Activated CD8-positive, alpha-beta T cell treated with anti-CD3 and anti-CD28 coated beads for 36 hours (primary cell): ENCODE measurements around the gene ADCY4. TPM values are rescaled to one million over a fixed set of nuclear protein-coding genes. Genes with fewer than 3 reads are reported as not detected.

Source experiments
- ATAC-seq: fragments of 200-7000 bp; cut with Tn5 transposase; one replicate; pipeline ENCODE4 v1.10.0; 2021; ENCODE audit warnings: mild to moderate bottlenecking, moderate library complexity
- CTCF ChIA-PET: fragments of 350-600 bp; sonication (Branson Sonifier 250); formaldehyde crosslinking; loops from one replicate; lab custom pipeline; 2021; ENCODE audit warnings: antibody characterized with exemption; lab: Charles Lee
- POLR2A ChIA-PET: fragments of 350-600 bp; sonication (Branson Sonifier 250); formaldehyde crosslinking; loops from one replicate; lab custom pipeline; 2021; ENCODE audit warnings: antibody characterized with exemption; lab: Charles Lee
- DNase-seq: peaks from one replicate; pipeline ENCODE4 v3.0.0-alpha.2; 2020
- H3K27ac Mint-ChIP-seq: one replicate; pipeline ENCODE4 v1.8.0; 2021; ENCODE audit warnings: mild to moderate bottlenecking, mixed read lengths
- H3K27me3 Mint-ChIP-seq: one replicate; pipeline ENCODE4 v1.8.0; 2021; ENCODE audit warnings: mixed read lengths
- H3K36me3 Mint-ChIP-seq: one replicate; pipeline ENCODE4 v1.8.0; 2021; ENCODE audit warnings: low read depth, mixed read lengths
- H3K4me1 Mint-ChIP-seq: one replicate; pipeline ENCODE4 v1.8.0; 2021; ENCODE audit warnings: low read depth, mixed read lengths
- H3K4me3 Mint-ChIP-seq: one replicate; pipeline ENCODE4 v1.8.0; 2021; ENCODE audit warnings: mild to moderate bottlenecking, moderate library complexity, mixed read lengths
- H3K9me3 Mint-ChIP-seq: one replicate; pipeline ENCODE4 v1.8.0; 2021; ENCODE audit warnings: mixed read lengths
- CTCF ChIP-seq: fragments of 200-600 bp; IDR thresholded peaks from one replicate; pipeline ENCODE4 v1.8.0; 2022; ENCODE audit warnings: antibody characterized with exemption, mild to moderate bottlenecking
- intact Hi-C: fragments of 100-400 bp; cut with micrococcal nuclease; formaldehyde crosslinking; loops from one replicate; pipeline ENCODE4 v1.10.0; 2022
- total RNA-seq, 2 experiments: library from RNA; stranded (reverse); gene quantifications; one replicate each; pipeline ENCODE4 v1.2.3, GENCODE V29; 2021

Gene ADCY4
- total RNA-seq, 2 experiments from 2014 or later, result 1.3 to 1.5 TPM

- POLR2A ChIA-PET, result interaction anchor here (1.6 kb wide), 1 partner anchor 60 kb away, joined by 4 read pairs; the partner anchor contains the start of gene KHNYN
- ATAC-seq, result no peak
Observed at GRCh38 chr14:24369907-24370687, 35.2 kb upstream of the ADCY4 start.

DNA sequence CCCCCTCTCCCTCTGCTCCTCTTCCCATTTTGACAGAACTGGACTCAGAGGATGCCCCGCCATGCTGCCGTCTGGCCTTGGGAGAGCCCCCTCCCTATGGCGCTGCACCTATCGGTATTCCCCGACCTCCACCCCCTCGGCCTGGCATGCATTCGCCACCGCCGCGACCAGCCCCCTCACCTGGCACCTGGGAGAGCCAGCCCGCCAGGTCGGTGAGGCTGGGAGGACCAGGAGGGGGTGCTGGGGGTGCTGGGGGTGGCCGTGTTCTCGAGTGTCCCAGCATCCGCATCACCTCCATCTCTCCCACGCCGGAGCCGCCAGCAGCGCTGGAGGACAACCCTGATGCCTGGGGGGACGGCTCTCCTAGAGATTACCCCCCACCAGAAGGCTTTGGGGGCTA, 34.6 kb upstream of the ADCY4 start:
- POLR2A ChIA-PET, result no interaction called here
- no peaks in the 10 kb centered on the region for H3K9me3 Mint-ChIP-seq
- TF ChIP-seq CTCF, result no peak
- intact Hi-C loops, result loop anchor here (5.0 kb wide), 1 partner anchor 63 kb away; no protein-coding TSS in a partner anchor
- H3K27me3 Mint-ChIP-seq, result peaks cover 33% of the 10 kb centered on the region
- DNase-seq, result no peak
- peak overlapping the region; percentile 17 for H3K4me3 Mint-ChIP-seq
- no peak for ATAC-seq
- CTCF ChIA-PET, result interaction anchor here (6.3 kb wide), 1 partner anchor 36 kb away, joined by 30 read pairs; the partner anchor contains the start of gene ADCY4
- no peak overlapping the region for H3K27ac Mint-ChIP-seq
- H3K4me1 Mint-ChIP-seq, result peaks cover 32% of the 10 kb centered on the region
- H3K36me3 Mint-ChIP-seq, result no peaks in the 10 kb centered on the region

More at GRCh38 chr14:24369907-24370687, 35.2 kb upstream of the ADCY4 start:
- Mint-ChIP-seq H3K27me3 (peaks cover 30% of the 10 kb centered on the region), H3K9me3 (no peaks in the 10 kb centered on the region), H3K4me3 (no peak overlapping the region), H3K4me1 (peaks cover 30% of the 10 kb centered on the region), H3K36me3 (no peaks in the 10 kb centered on the region), H3K27ac (no peak overlapping the region)
- CTCF ChIA-PET, result interaction anchor here (1.0 to 6.3 kb wide), 4 partner anchors 13 to 61 kb away, joined by 3 to 30 read pairs (median 15); partner anchors contain the start of gene ADCY4
- no peak for TF ChIP-seq CTCF
- intact Hi-C loops, result loop anchor here (5.0 kb wide), 2 partner anchors 33 to 62 kb away; partner anchors contain the start of genes ADCY4 and RIPK3
- no peak for DNase-seq

- DNase-seq, result peak; percentile 66
- intact Hi-C loops, result loop anchor here (5.0 kb wide), 1 partner anchor 64 kb away; no protein-coding TSS in a partner anchor
- Mint-ChIP-seq H3K36me3 (no peaks in the 10 kb centered on the region), H3K4me1 (peaks cover 32% of the 10 kb centered on the region), H3K27me3 (peaks cover 33% of the 10 kb centered on the region), H3K9me3 (no peaks in the 10 kb centered on the region), H3K27ac (no peak overlapping the region), H3K4me3 (peak overlapping the region; percentile 61)
- ATAC-seq, result peak; percentile 48
- ChIA-PET POLR2A (interaction anchor here (1.4 kb wide), 1 partner anchor 62 kb away, joined by 7 read pairs; the partner anchor contains the start of genes CBLN3 and KHNYN), CTCF (interaction anchor here (1.4 to 6.3 kb wide), 2 partner anchors 35 to 62 kb away, joined by 7 to 30 read pairs; partner anchors contain the start of gene ADCY4)
- TF ChIP-seq CTCF, result no peak
Observed at GRCh38 chr14:24368562-24369252, 33.8 kb upstream of the ADCY4 start.

DNA sequence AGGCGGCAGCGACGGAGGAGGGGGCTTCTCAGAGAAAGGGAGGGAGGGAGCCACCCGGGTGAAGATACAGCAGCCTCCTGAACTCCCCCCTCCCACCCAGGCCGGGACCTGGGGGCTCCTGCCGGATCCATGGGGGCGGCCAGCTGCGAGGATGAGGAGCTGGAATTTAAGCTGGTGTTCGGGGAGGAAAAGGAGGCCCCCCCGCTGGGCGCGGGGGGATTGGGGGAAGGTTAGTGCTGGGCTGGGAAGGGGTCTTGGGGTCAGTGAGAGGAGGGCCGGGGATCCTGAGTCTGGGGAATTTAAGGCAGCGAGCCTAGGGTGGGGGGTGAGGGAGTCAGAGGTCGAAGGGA, 33.3 kb upstream of the ADCY4 start:
- DNase-seq (no peak), ATAC-seq (no peak)
- Mint-ChIP-seq H3K27ac (no peak overlapping the region), H3K27me3 (peaks cover 35% of the 10 kb centered on the region), H3K4me1 (peaks cover 32% of the 10 kb centered on the region), H3K36me3 (no peaks in the 10 kb centered on the region), H3K9me3 (no peaks in the 10 kb centered on the region), H3K4me3 (peak overlapping the region; percentile 61)
- ChIA-PET POLR2A (interaction anchor here (1.4 kb wide), 1 partner anchor 62 kb away, joined by 7 read pairs; the partner anchor contains the start of genes CBLN3 and KHNYN), CTCF (interaction anchor here (1.4 to 6.3 kb wide), 2 partner anchors 34 to 63 kb away, joined by 7 to 30 read pairs; partner anchors contain the start of gene ADCY4)
- intact Hi-C loops, result loop anchor here (5.0 kb wide), 1 partner anchor 64 kb away; no protein-coding TSS in a partner anchor
- TF ChIP-seq CTCF, result no peak
